HepG2 (cell line): ENCODE measurements around the gene AAR2. TPM values are rescaled to one million over a fixed set of nuclear protein-coding genes. Genes with fewer than 3 reads are reported as not detected.

ENCODE experiments used
- ARNT2 ChIP-seq: sonication (generic); formaldehyde crosslinking; IDR thresholded peaks from 2 replicates; pipeline ENCODE4 v1.8.0; 2022; ENCODE audit warnings: mild to moderate bottlenecking, low read depth, missing genetic modification reagents, moderate library complexity
- FIP1L1 ChIP-seq: fragments of 200-400 bp; formaldehyde crosslinking; IDR thresholded peaks from 2 replicates; pipeline ENCODE4 v1.6.1; 2018; ENCODE audit warnings: low read depth, mild to moderate bottlenecking, low read length, moderate library complexity, borderline replicate concordance; ENCODE audit not compliant: insufficient read depth
- FOXJ3 ChIP-seq: sonication (generic); formaldehyde crosslinking; IDR thresholded peaks from 2 replicates; pipeline ENCODE4 v1.4.0; 2020; ENCODE audit warnings: missing genetic modification reagents, mild to moderate bottlenecking, borderline replicate concordance
- HNF4A ChIP-seq: sonication (generic); formaldehyde crosslinking; IDR thresholded peaks from 2 replicates; pipeline ENCODE4 v1.4.0; 2020; ENCODE audit warnings: missing genetic modification reagents
- NR2F6 ChIP-seq, 2 experiments: IDR thresholded peaks; 2 replicates each; pipeline ENCODE4 v1.6.1; 2016; ENCODE audit warnings: antibody characterized with exemption in 1 of 2, mild to moderate bottlenecking in 1 of 2
- PRMT3 ChIP-seq: sonication (generic); formaldehyde crosslinking; IDR thresholded peaks from 2 replicates; pipeline ENCODE4 v1.8.1; 2022; ENCODE audit warnings: low read depth, mild to moderate bottlenecking, moderate library complexity, missing genetic modification reagents, borderline replicate concordance
- SAFB2 ChIP-seq: sonication (generic); formaldehyde crosslinking; IDR thresholded peaks from 2 replicates; pipeline ENCODE4 v1.5.1; 2020; ENCODE audit warnings: missing genetic modification reagents, low read depth, mild to moderate bottlenecking, borderline replicate concordance
- ZFY ChIP-seq: sonication (generic); formaldehyde crosslinking; IDR thresholded peaks from 2 replicates; pipeline ENCODE4 v1.4.0; 2020; ENCODE audit warnings: missing genetic modification reagents
- ZMAT3 ChIP-seq: sonication (generic); formaldehyde crosslinking; conservative IDR thresholded peaks from 2 replicates; pipeline ENCODE4 v1.7.0; 2021; ENCODE audit warnings: missing genetic modification reagents
- ZMYM4 ChIP-seq: sonication (generic); formaldehyde crosslinking; IDR thresholded peaks from 2 replicates; pipeline ENCODE4 v1.8.1; 2023; ENCODE audit warnings: mild to moderate bottlenecking, missing genetic modification reagents
- ZNF564 ChIP-seq: sonication (generic); formaldehyde crosslinking; IDR thresholded peaks from 2 replicates; pipeline ENCODE4 v1.8.1; 2023; ENCODE audit warnings: mild to moderate bottlenecking, missing genetic modification reagents
- polyA plus RNA-seq, 8 experiments: library from polyadenylated mRNA; depleted of rRNA in 3 of 8; stranded (reverse) in 7 of 8; unstranded in 1 of 8; fragments of >200 nt; fragmentation: Illumina TruSeq in 4 of 8; extraction: Trizol in 4 of 8; gene quantifications; 2 replicates each; pipeline versions ENCODE4 v1.2.1 to v1.2.3, GENCODE V29; 2011 to 2016; ENCODE audit warnings: low read depth in 4 of 8, missing spikeins in 1 of 8, mixed read lengths in 1 of 8; ENCODE audit not compliant: insufficient read depth in 1 of 8
- total RNA-seq, 5 experiments: library from RNA; depleted of rRNA; stranded (reverse); fragments of >200 nt; fragmentation: Illumina TruSeq; extraction: Trizol; gene quantifications; 2 replicates each; pipeline ENCODE4 v1.2.3, GENCODE V29; 2016; ENCODE audit warnings: low read depth in 1 of 5
- TF ChIP-seq, protein P1 (sequence below): sonication (generic); formaldehyde crosslinking; IDR thresholded peaks from 2 replicates; pipeline ENCODE4 v1.4.0; 2020; ENCODE audit warnings: mild to moderate bottlenecking, missing genetic modification reagents, borderline replicate concordance
- TF ChIP-seq, protein P2 (sequence below): IDR thresholded peaks from 2 replicates; pipeline ENCODE4 v1.6.1; 2016; ENCODE audit warnings: mild to moderate bottlenecking
- TF ChIP-seq, protein P3 (sequence below): sonication (generic); formaldehyde crosslinking; conservative IDR thresholded peaks from 2 replicates; pipeline ENCODE4 v1.4.0; 2020; ENCODE audit warnings: missing genetic modification reagents
- TF ChIP-seq, protein P4 (sequence below): sonication (generic); formaldehyde crosslinking; IDR thresholded peaks from 2 replicates; pipeline ENCODE4 v1.4.0; 2020; ENCODE audit warnings: missing genetic modification reagents
- TF ChIP-seq, protein P5 (sequence below): fragments of 450-650 bp; IDR thresholded peaks from 2 replicates; pipeline ENCODE4 v1.6.1; 2017

Gene AAR2
- total and polyA plus RNA-seq, 2 of the 13 experiments (the other 11 are each of a cell fraction or from before 2014, with no cell fraction given): 45.2 to 46.2 TPM

DNA sequence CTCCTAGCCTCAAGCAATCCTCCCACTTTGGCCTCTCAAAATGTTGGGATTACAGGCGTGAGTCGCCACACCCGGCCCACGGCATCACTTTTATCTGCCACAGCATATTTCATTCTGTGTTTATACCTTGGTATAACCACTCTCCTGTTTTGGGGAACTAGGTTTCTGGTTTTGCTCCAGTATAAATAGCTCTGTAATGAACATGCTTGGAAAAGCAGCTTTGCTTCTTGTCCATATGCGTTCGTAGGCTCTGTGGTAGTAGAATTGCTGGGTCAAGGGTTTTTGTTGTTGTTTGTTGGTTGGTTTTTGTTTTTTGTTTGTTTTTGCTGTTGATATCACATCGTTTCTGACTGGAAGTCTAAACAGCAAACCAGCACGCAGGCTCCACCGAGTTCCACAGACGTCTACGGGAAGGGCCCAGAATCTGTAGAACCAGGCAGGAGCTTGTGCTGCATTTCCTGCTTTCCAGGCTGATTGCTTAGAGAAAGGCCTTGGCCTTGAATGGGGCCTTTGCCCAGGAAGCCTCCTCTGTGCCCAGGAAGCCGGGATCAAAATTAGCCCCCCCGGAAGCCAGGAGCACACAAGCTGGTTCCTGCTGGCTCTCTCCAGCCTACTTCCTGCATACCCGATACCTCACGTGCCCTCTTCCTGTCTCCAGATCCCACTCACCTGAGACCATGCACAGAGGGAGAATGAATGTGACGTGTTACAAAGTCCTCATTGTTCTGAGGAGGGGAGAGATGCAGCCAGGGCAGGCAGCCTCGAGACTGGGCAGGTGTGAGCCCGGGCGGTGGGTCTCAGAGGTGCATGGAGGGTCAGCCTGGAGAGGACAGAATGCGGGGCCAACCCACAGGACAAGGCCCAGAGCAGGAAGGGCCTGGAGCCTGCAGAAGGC lies 34.7 kb downstream of the AAR2 start (continued):
- TF ChIP-seq, protein P1, sequence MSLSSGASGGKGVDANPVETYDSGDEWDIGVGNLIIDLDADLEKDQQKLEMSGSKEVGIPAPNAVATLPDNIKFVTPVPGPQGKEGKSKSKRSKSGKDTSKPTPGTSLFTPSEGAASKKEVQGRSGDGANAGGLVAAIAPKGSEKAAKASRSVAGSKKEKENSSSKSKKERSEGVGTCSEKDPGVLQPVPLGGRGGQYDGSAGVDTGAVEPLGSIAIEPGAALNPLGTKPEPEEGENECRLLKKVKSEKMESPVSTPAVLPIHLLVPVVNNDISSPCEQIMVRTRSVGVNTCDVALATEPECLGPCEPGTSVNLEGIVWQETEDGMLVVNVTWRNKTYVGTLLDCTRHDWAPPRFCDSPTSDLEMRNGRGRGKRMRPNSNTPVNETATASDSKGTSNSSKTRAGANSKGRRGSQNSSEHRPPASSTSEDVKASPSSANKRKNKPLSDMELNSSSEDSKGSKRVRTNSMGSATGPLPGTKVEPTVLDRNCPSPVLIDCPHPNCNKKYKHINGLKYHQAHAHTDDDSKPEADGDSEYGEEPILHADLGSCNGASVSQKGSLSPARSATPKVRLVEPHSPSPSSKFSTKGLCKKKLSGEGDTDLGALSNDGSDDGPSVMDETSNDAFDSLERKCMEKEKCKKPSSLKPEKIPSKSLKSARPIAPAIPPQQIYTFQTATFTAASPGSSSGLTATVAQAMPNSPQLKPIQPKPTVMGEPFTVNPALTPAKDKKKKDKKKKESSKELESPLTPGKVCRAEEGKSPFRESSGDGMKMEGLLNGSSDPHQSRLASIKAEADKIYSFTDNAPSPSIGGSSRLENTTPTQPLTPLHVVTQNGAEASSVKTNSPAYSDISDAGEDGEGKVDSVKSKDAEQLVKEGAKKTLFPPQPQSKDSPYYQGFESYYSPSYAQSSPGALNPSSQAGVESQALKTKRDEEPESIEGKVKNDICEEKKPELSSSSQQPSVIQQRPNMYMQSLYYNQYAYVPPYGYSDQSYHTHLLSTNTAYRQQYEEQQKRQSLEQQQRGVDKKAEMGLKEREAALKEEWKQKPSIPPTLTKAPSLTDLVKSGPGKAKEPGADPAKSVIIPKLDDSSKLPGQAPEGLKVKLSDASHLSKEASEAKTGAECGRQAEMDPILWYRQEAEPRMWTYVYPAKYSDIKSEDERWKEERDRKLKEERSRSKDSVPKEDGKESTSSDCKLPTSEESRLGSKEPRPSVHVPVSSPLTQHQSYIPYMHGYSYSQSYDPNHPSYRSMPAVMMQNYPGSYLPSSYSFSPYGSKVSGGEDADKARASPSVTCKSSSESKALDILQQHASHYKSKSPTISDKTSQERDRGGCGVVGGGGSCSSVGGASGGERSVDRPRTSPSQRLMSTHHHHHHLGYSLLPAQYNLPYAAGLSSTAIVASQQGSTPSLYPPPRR (CRISPR knock-in tag): peak; percentile 15; the same call in 1 of the 2 replicates
- TF ChIP-seq, protein P2, sequence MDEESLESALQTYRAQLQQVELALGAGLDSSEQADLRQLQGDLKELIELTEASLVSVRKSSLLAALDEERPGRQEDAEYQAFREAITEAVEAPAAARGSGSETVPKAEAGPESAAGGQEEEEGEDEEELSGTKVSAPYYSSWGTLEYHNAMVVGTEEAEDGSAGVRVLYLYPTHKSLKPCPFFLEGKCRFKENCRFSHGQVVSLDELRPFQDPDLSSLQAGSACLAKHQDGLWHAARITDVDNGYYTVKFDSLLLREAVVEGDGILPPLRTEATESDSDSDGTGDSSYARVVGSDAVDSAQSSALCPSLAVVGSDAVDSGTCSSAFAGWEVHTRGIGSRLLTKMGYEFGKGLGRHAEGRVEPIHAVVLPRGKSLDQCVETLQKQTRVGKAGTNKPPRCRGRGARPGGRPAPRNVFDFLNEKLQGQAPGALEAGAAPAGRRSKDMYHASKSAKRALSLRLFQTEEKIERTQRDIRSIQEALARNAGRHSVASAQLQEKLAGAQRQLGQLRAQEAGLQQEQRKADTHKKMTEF (CRISPR knock-in tag): peak; percentile 73
- TF ChIP-seq ZMAT3 (0 out of 2 replicates have a peak, but pooled peaks have one; percentile 52), ZMYM4 (0 out of 2 replicates have a peak, but pooled peaks have one; percentile 40), SAFB2 (CRISPR knock-in tag) (peak; percentile 56; the same call in 1 of the 2 replicates), ZNF564 (CRISPR knock-in tag) (peak; percentile 74), ZFY (CRISPR knock-in tag) (peak; percentile 95), FIP1L1 (no peak), PRMT3 (0 out of 2 replicates have a peak, but pooled peaks have one; percentile 55), NR2F6 (IDR thresholded peaks at IDR 0.05) (0 out of 2 replicates have a peak, but pooled peaks have one; percentile 23), NR2F6 (CRISPR knock-in tag; IDR thresholded peaks at IDR 0.05) (no peak), FOXJ3 (CRISPR knock-in tag) (no peak), HNF4A (CRISPR knock-in tag) (peak; percentile 79), ARNT2 (CRISPR knock-in tag) (peak; percentile 87)
- TF ChIP-seq, protein P3, sequence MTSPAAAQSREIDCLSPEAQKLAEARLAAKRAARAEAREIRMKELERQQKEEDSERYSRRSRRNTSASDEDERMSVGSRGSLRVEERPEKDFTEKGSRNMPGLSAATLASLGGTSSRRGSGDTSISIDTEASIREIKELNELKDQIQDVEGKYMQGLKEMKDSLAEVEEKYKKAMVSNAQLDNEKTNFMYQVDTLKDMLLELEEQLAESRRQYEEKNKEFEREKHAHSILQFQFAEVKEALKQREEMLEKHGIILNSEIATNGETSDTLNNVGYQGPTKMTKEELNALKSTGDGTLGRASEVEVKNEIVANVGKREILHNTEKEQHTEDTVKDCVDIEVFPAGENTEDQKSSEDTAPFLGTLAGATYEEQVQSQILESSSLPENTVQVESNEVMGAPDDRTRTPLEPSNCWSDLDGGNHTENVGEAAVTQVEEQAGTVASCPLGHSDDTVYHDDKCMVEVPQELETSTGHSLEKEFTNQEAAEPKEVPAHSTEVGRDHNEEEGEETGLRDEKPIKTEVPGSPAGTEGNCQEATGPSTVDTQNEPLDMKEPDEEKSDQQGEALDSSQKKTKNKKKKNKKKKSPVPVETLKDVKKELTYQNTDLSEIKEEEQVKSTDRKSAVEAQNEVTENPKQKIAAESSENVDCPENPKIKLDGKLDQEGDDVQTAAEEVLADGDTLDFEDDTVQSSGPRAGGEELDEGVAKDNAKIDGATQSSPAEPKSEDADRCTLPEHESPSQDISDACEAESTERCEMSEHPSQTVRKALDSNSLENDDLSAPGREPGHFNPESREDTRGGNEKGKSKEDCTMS (CRISPR knock-in tag): no peak
- TF ChIP-seq, protein P4, sequence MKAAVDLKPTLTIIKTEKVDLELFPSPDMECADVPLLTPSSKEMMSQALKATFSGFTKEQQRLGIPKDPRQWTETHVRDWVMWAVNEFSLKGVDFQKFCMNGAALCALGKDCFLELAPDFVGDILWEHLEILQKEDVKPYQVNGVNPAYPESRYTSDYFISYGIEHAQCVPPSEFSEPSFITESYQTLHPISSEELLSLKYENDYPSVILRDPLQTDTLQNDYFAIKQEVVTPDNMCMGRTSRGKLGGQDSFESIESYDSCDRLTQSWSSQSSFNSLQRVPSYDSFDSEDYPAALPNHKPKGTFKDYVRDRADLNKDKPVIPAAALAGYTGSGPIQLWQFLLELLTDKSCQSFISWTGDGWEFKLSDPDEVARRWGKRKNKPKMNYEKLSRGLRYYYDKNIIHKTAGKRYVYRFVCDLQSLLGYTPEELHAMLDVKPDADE (CRISPR knock-in tag): no peak
- TF ChIP-seq, protein P5, sequence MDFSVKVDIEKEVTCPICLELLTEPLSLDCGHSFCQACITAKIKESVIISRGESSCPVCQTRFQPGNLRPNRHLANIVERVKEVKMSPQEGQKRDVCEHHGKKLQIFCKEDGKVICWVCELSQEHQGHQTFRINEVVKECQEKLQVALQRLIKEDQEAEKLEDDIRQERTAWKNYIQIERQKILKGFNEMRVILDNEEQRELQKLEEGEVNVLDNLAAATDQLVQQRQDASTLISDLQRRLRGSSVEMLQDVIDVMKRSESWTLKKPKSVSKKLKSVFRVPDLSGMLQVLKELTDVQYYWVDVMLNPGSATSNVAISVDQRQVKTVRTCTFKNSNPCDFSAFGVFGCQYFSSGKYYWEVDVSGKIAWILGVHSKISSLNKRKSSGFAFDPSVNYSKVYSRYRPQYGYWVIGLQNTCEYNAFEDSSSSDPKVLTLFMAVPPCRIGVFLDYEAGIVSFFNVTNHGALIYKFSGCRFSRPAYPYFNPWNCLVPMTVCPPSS: no peak
